GM19463 (cell line): ENCODE measurements around the gene SLC16A8.

Experiments used
- ATAC-seq: cut with Tn5 transposase; IDR thresholded peaks from one replicate; pipeline ENCODE4 v1.9.1; 2021; ENCODE audit warnings: mild to moderate bottlenecking, moderate library complexity; ENCODE audit not compliant: unreplicated experiment

Gene SLC16A8

GRCh38 chr22:38114484-38115398 is 30.8 kb upstream of the SLC16A8 start:
- ATAC-seq, result no peak

DNA sequence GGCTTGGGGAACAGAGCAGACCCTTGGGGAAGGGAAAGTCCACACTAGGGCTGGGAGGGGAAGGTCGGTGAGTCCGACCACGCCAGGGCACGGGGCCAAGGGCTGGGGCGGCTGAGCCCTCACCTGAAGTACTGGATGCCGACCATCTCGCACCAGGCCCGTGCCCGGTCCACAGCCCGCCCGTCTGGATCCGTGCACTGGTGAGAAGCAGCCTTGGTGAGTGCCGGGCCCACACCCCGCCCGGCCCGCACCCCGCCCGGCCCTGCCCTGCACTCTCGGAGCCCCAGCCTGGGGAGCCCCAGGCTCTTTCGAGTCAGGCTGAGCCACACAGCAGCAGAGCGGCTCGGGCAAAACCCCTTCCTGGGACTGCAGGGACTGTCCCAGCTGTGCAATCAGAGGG is 28.4 kb upstream of the SLC16A8 start:
- no peak for ATAC-seq

DNA sequence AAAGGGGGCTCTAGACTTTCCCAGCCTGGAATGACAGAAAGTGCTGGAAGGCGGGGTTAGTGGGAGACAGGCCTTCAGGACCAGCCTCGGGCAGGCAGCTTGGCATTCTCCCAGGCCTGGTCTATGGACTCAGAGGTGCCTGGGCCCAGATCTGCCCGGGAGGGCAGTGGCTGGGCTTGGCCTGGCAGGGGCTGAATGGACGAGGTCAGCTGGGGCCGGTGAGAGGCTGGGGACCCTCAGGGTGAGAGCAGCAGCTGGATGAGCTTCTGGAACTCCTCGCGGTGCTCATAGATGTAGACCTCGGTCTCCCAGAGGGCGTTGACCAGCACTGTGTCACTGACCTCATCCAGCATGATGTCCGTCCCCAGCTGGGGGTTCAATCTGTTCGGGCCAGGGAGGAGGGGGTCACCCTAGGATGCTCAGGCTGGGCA is 28.0 kb upstream of the SLC16A8 start:
- ATAC-seq, result no peak

DNA sequence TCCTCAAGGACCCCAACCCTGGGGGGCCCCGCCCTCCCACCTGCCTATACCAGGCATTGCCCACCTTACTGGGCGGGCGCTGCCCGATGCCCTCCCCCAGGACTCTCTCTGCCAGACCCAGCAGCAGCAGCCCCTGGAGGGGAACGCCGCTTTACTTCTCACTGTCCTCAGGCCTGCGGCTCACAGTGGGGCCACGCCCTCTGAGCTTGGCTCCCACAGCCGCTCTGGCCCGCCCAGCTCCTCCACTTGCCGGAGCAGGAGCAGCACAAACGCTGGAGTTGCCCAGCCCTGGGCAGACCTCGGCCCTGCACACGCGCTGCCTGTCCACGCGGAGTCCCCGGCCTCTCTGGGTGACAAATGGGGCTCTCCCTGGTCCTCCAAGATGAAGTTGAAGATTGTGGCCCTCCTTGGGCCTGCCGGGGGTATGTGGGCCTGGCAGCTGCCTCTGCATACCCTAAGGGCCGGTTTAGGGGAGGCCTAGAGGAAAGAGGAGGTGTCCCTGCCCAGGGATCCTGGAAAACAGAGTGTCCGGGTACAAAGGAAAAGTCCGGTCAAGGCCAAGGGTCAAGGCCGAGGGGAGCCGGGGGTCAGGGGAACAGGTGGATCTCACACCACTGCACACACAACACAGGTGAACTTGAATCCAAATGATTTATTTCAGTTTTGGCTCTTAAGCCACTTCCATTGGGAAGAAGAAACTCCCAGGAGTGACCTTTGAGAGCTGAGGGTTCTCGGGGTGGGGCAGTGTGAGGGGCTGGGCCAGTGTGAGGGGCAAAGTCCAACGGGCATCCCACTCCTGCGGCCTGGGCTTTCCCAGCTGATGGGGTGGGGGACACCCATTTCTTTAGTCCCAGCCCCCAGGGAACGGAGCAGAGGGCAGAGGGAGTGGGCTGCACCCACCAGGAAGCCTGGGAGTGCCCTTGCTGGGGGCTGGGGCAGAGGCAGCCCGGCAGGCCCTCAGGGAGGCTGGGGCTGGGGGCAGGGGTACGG is 27.2 kb upstream of the SLC16A8 start:
- ATAC-seq, result no peak

DNA sequence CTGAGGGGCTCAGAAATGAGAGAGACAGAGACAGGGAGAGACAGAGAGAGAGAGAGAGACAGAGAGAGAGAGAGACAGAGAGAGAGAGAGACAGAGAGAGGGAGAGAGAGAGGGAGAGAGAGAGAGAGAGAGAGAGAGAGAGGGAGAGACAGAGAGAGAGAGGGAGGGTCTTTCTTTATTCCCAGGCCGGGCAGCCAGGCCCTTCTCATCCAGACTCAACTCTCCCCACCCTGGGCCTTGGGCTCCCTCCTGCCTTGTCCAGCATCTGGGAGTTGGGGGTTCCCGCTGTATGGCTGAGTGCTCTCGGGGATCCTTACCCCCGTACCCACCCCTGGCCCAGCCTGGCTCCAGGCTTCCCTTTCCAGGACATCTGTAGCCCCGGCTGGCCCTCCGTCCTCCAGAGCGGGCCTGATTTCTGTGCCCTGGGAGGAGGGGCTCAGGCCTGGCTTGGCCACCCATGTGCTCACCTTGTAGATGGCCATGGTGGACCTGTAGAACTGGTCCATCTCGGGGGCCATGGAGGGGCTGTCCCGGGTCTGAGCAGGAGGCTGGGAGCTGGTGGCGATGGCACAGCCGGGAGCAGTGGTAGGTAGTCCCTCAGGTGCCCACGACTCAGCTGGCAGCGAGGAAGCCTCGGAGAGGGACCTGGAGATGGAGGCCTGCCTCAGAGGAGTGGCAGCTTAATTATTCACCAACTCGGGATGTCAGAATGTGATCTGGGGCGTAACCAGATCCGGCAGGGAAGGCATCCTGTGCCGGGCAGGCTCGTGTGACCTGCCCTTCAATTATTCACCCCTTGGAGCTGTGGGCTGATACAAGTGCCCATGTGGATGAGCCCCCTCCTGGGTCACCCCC is 26.3 kb upstream of the SLC16A8 start, which contains the start of gene BAIAP2L2:
Gene BAIAP2L2 (minus strand): TSS at position 677 of the 855 bp plus-strand sequence. CDS start 159 bp downstream, at position 518.
- no peak for ATAC-seq

GRCh38 chr22:38109371-38110001 is 25.5 kb upstream of the SLC16A8 start:
- ATAC-seq, result no peak

DNA sequence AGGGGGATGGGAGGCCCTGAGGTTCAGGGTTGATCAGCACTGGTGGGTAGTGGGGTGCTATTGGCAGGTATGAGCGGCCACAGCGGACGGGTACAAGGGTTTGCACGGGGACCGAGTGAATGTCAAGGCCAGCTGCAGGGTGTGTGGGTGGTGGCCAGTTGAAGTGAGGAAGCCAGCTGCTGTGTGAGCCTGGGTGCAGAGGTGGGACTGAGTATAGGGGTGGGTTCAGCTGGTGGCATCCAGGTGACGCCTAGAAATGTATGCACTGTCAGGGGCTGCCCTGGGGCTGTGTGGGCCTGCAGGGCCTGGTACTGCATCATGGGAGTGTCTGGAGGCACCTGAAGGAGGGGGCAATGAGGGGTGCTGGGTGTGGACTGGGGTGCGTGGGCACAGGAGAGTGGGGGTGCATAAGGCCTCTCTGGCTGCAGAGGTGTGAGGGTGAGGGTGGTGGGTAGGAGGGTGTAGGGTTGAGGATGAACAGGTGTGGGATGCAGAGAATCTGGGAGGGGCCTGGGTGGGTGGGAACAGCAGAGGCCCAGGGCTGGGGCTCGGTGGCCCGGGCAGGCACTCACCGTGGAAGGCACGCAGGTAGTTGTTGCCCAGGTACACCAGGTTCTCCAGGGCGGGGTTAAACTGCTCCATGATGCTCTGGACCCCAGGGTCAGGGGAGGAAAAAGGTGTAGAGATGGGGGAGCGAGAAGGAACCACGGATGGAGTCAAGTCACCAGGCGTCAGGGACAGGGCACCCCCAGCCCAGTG is 24.8 kb upstream of the SLC16A8 start:
- ATAC-seq, result no peak

- ATAC-seq, result no peak
Observed at GRCh38 chr22:38107692-38108515, 23.9 kb upstream of the SLC16A8 start.

DNA sequence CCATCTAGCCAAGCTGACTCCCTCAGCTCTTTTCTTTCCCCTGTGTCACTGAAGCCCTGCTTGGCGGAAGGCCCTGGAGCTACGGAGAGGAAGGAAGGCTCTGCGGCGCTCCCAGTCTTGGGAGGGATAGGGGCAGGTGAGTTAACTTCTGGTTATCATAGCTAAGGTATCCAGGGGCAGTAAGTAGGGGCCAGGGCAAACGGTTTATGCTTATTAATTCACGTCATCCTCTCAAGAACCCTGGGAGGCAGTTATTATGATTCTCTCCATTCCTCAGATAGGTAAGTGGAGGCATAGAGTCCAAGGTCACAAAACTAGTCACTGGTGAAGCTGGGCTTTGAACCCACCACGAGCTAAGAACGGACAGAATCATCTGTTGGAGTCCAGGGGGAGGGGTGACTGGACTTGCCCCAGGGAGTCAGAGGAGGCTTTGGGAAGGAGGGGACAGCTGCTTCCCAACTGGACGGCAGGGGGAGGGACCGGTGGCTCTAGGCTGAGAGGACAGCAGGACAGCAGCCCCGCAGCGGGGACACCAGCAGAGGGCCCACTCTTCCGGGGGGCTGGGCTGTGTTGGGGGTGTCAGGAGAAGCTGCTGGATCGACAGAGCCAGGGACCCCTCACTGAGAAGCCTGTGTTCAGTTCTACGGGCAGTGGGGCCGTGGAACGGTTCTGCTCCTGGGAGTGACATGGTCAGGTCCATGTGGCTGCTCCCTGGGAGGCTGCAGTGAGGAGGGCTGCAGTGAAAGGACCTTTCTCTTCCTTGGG is 23.0 kb upstream of the SLC16A8 start:
- ATAC-seq, result no peak

DNA sequence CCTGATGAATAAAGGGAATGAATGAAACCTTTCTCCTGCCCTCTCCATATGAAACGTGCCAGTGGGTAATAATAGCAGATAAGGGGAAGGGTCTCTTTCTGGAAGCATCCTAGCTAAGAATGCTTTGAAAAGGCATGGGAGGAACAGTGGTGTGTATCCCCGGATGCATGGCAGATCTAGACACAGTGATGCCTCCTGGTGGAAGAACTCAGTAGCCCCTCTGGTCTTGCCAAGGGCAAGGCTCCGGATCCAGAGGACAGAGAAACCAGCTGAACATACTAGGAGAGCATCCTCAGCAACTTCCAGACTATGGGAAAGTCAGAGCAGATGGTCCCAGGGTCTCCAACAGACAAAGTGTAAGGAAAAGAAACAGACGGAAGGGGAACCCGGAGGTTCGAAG is 20.1 kb upstream of the SLC16A8 start:
- ATAC-seq, result no peak

DNA sequence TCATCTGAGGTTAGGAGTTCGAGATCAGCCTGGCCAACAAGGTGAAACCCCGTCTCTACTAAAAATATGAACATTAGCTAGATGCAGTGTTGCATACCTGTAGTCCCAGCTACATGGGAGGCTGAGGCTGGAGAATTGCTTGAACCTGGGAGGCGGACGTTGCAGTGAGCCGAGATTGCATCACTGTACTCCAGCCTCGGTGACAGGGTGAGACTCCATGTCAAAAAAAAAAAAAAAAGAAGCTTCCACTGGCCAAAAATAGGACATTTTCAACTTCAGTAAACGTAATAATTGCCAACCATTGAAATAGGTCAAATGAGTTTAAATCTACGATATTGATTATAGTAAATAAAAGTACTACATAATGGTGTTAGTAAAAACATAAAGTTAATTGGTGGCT is 19.7 kb upstream of the SLC16A8 start:
- ATAC-seq, result no peak

- no peak for ATAC-seq
Observed at GRCh38 chr22:38098410-38099249, 14.6 kb upstream of the SLC16A8 start.

DNA sequence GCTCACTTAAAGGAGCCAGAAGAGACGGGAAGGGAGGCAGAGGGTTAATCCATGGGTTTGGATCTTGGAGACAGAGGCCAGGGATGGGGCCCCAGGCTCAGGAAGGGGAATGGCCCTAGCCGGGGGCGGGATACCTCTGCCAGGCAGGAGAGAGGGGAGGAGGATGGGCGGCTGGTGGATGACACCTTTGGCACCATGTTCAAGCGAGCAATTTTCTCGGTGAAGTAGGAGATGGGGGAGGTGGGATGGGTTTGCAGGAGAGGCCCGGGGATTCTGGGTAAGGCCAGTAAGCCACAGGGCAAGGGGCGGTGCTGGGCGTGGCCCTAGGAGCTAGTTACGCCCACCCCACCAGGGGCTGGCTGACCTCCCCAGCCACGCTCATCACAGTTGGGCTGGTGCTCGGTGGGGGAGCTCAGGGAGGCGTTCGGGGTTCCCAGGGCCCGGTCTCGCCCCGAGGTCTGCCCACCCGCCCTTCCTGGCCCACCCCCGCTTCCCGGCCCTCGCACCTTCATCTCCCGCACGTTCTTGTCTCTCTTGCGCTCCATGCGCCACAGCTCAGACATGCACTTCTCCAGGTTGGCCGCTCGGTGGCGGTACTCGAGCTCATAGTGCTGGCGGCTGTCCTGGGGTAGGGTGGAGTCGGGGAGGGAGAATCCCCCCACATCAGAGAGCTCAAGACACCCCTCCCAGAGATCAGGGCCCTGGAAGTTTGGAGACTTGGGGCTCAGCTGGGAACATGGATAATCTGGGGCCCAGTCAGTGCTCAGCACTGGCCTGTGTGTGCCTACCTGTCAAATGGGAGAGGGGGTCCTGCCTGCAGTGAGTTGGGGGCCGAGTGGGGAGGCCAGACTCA is 13.8 kb upstream of the SLC16A8 start:
- ATAC-seq, result no peak

GRCh38 chr22:38097058-38097457 is 13.1 kb upstream of the SLC16A8 start:
- no peak for ATAC-seq

DNA sequence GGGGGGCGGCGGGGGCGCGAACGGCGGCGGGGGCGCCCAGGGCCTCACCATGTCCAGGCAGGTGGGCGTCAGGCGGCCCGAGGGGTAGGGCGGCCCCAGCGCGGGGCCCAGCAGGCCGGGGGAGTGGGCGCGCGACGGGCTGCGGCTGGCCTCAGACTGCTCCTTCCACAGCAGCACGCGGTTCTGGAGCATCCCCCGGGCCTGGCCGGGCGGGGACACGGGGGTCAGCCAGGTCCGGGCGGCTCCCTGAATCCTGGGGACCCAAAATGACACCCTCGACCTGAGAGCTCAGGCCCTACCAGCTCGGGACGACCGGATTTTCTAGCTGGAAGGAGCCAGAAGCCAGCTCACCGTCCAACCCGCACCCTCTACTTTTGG is 5.5 kb upstream of the SLC16A8 start:
- no peak for ATAC-seq
